H1 (cell line): ENCODE data around the gene PRKCA. TPM values are rescaled to one million over a fixed set of nuclear protein-coding genes. Genes with fewer than 3 reads are reported as not detected.

Experiments
- NANOG ChIP-seq: IDR thresholded peaks from 2 replicates; pipeline ENCODE4 v1.6.1; 2011; ENCODE audit warnings: low read length, low read depth, mild to moderate bottlenecking, inconsistent platforms; ENCODE audit not compliant: insufficient read depth, poor library complexity, severe bottlenecking
- POLR2AphosphoS5 ChIP-seq: IDR thresholded peaks from 2 replicates; pipeline ENCODE4 v1.6.1; 2011; ENCODE audit warnings: low read depth, low read length
- SIN3A ChIP-seq, 2 experiments: IDR thresholded peaks in 1 of 2; conservative IDR thresholded peaks in 1 of 2; 2 replicates each; pipeline ENCODE4 v1.6.1; 2011 to 2012; ENCODE audit warnings: low read length in 2 of 2, improper control_type of control experiment in 1 of 2, low read depth in 1 of 2, mild to moderate bottlenecking in 1 of 2
- polyA plus RNA-seq, 7 experiments: library from polyadenylated mRNA; depleted of rRNA in 3 of 7; stranded (reverse) in 5 of 7; unstranded in 2 of 7; fragments of >200 nt in 5 of 7; fragments of 200-250 nt in 2 of 7; gene quantifications; 1 replicate in 5 of 7; 2 replicates in 1 of 7; 4 replicates in 1 of 7; pipeline versions ENCODE4 v1.2.1 to v1.2.3, GENCODE V29; 2011 to 2013; ENCODE audit warnings: missing spikeins in 2 of 7, mixed read lengths in 2 of 7
- total RNA-seq: library from RNA; stranded (reverse); fragmentation: NEBNext Ultra II Directional; extraction: Animal tissue kit (Norgen Biotek cat#: 25700); gene quantifications from 2 replicates; pipeline ENCODE4 v1.2.1, GENCODE V29; 2021

Gene PRKCA
- total and polyA plus RNA-seq, 2 of the 8 experiments (the other 6 are each of a cell fraction or from before 2014, with no cell fraction given), result 5.8 to 17.8 TPM

GRCh38 chr17:66480802-66481201 lies 178.4 kb downstream of the PRKCA start (continued):
- TF ChIP-seq SIN3A (conservative IDR thresholded peaks at IDR 0.05 in 1 of 2, IDR thresholded peaks at IDR 0.05 in 1 of 2; ENCODE audit: low read depth in 1 of 2, low read length in 2 of 2), result no peak
- TF ChIP-seq NANOG, result no peak
- no peak for TF ChIP-seq POLR2AphosphoS5
